NCI-H510A treated with DMSO at 0.1 percent for 48 hours (cell line): ENCODE results near the gene ZWILCH.
"Not testable (repeated sequence)": the region's sequence is repeated elsewhere in the genome, so short reads cannot be mapped to it uniquely, and the experiment has no call there.

Experiments used
- DNase-seq: peaks from one replicate; lab custom pipeline; 2025; lab: John Stamatoyannopoulos, UW

The ZWILCH gene

DNA sequence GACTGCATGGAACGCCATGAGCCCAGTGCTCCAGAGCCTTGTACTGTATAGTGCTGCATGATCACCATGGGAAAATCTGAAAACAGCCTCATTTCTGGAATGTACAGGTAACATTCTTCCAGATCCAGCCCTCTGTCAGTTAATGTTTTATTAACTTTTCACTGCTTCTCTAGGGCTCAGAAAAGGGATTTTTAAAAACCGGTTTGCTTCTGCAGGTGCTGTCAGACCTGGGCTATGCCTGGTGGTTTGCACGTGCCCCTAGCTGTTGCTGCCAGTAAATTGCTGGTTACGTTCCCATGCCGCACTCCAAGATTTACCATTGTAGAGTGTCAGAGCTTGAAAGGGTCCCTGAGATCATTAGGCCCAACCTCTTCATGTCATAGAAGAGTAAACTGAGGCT, 16.6 kb upstream of the ZWILCH start:
- DNase-seq, result no peak

DNA sequence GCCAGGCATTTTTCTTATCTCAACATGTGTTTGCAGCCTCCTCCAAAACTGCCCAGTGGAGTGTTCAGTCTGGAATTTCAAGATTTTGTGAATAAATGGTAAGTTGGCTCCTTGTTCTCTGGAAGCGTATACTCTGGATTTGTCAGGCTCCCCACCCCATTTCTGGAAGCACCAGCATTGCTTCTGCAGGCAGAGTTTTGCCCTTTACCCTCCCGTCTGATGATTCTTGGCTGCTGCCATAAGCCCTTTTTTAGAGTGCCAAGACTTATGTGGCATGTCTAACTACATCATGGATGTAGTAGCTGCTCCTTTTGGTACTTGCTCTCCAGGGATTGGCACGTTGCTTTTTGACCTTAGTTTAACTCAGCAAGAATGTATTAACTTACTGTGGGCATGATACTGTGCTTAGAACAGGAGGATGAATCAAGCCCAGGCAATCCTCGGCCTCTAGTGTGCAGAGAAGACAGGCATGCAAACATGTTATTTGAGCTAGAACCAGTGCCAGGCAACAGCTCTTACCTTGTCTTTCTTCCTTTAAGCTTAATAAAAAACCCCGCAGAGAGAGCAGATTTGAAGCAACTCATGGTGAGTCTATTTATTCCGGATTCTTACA, 15.8 kb upstream of the ZWILCH start:
- DNase-seq, result no peak

- no peak for DNase-seq
Measured at GRCh38 chr15:66491846-66492245, 13.3 kb upstream of the ZWILCH start.

GRCh38 chr15:66494262-66494661, 10.9 kb upstream of the ZWILCH start:
- no peak for DNase-seq

DNA sequence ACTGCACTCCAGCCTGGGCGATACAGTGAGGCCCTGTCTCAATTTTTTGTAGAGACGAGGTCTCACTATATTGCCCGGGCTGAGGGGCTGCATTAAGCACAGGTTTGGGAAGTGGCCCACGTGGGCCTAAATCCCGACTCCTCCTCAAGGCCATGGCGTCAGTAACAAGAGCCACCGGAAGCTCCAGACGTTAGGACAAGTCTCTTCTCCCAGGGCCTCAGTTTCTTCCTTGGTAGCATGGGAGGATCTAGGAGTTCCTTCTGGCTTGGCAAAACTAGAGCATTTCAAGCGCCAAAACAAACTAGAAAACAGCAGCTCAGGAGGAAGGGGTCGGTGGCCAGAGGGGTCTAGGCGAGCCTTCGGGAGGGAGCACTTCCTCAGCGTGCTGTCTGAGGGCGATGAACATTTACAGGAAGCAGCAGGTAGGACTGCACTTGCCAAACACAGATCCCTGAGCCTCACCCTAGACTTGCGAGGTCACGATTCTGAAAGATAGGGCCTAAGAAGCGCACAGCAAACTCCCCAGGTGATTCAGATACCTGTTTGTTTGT, 8.1 kb upstream of the ZWILCH start:
- peak; percentile 5 for DNase-seq

DNA sequence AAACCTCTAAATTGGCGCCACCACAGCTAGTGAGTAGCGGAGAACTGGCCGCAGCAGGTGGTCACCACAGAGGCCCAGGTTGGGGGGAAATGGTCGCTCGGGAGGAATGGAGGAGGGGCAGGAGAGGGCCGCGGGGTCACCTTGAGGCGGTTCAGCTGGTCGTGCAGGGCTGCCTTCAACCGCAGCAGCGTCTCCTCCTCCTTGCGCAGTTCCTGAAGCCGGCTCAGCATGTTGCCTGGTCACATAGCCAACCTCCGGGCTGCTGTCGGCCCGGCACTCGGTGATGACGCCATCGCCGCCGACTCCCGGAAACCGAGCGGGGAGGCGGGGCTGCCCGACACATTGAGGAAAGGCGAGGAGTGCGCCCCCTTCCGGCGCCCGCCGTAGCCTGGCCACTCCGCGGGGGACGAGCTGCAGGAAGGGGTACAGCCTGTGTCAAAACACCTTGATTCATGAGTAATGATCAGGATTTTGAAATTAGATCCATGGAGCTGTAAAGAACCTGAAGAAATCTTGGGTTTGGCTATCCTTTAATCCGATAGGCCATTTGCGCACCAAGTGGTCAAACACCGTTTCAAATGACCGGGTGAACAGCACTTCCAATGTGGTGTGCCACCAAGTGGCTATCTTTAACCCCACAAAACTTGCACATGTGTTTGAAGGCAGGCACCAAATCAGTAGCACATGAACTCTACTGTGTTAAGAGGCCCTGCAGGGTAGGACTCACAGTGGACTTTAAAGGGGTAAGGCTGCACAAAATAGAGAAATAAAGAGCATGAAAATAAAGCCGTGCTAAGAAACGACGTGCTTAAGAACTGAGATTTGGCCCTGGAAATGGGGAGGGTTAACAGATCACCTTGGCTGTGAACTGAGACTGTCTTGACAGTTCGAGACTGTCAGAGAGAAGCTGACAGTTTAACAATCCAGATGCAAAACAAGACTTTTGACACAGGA, 7.3 kb upstream of the ZWILCH start, which contains the start of gene SNAPC5:
TSS of gene SNAPC5 (minus strand) at position 261 of the 954 bp plus-strand sequence. CDS start at position 230, 31 bp downstream.
- DNase-seq, result peak; percentile 69

- DNase-seq, result no peak
Measured at GRCh38 chr15:66498501-66499386, 6.4 kb upstream of the ZWILCH start.

DNA sequence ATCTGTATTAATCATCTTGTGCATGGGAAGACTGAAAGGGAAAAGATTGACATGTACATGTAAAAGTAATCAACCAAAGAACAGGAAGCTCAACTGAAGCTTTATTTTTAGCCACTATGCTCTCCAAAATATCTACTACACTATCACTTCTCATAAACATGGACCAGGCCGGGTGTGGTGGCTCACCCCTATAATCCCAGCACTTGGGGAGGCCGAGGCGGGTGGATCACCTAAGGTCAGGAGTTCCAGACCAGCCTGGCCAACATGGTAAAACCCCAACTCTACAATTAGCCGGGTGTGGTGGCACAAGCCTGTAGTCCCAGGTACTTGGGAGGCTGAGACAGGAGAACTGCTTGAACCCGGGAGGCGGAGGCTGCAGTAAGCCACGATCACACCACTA, 4.8 kb upstream of the ZWILCH start:
- DNase-seq, result not testable (repeated sequence)

- DNase-seq, result no peak
Measured at GRCh38 chr15:66502491-66502890, 2.6 kb upstream of the ZWILCH start.

DNA sequence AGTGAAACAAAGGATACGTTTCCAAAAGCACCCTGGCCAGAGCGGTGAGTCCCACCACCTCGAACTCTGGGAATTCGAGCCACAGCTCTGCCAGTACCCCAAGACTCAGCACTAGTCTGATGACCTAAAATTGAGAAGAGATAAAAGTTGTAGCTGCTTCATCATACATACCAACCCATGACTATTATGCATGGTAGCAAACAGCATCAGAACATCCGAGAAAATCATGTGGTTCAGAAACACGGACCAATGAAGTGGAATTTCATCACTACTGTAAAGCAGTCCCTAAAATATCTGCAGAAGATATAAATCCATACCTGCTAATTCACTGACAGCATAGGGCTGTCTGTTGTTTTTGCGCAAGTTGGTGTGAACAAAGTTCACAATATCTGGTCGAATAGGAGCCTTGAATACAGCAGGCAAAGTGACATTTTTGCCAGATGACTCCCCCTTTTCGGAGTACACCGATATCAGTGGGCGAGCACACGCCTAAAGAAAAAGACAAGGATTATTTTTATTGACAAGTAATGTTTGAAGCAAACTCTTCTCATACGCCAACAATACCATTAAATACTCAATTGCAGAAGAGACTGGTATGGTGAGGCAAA, 2.0 kb upstream of the ZWILCH start:
- not testable (repeated sequence) for DNase-seq

DNA sequence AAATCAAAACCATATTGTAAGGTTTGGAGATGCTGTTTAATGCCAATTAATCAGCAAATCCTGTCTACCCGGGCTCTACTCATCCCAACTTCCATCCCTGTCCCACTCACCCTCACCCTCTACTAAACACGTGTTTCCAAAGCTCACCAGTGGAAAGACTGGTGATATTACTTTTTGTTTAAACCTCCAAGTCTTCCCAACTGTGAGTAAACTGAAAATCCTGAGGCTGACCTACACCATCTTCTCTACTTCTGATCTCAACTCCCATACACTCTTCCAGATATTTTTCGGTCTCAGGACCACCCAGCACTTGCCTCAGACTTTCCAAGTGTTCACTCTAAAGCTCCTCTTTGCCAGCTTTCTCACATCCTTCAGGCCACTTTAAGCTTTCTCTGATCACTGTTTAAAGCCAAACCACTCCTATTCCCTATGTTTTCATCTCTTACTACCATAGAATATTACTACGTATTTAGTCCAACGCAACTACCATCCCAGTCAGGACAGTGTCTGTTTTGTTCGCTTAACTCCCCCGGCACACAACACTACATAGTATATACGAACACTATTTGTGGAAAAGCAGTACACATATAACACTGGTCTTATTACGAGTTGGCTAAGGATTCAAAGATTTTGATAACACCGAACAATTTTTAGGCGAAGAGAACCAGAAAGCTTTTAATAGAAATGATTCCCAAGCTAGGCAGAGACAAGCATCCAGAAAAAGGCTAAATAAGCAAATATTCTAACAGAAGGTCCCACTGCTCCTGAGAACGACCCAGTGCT, 1.2 kb upstream of the ZWILCH start:
- DNase-seq, result no peak

DNA sequence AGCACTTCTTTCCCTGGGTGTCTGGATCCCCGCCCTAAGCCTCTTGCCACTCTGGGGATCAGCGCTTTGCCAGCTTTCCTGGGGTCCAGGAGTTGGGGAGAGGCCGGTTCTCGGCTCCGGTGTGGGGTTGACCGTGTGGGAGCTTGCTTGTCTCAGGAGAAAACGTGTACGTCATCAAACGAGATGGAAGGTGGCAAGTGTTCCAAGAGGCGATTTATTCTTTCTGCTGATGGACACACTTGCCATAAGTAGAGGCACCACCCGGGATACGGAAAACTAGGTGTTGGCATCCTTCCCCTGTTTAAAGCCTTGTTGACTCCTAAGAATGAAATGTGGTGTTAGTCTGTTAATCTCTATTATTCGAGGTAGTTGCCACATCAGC, 295 bp downstream of the ZWILCH start:
- peak; percentile 45 for DNase-seq

GRCh38 chr15:66505818-66506217, 692 bp downstream of the ZWILCH start:
- no peak for DNase-seq

DNA sequence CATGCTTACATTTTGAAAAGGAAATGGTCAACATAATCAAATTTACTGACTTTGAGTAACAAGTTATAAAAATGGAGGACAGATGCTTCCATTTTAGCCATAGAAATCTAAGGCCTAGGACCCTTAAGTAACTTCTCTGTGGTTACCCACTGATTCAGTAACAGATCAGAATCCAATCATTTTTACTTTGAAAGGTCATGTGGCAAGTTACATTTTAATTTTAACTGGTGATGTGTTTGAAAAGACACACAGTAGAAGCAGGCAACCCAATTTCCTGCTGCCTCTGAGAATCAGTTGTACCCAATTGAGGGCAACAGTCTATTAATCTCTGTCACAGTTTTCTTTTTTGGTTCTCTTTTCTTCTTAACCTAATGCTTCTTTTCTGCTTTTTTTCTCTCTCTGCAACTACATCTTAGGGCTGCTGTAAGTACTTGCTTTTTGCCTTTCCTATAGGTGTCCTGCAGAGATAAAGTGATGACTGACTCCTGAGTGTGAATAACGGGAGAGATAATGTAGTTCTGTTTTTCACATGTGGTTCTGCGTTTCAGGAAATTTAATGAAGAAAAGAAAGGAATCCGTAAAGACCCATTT, 3.3 kb downstream of the ZWILCH start:
- DNase-seq, result no peak

DNA sequence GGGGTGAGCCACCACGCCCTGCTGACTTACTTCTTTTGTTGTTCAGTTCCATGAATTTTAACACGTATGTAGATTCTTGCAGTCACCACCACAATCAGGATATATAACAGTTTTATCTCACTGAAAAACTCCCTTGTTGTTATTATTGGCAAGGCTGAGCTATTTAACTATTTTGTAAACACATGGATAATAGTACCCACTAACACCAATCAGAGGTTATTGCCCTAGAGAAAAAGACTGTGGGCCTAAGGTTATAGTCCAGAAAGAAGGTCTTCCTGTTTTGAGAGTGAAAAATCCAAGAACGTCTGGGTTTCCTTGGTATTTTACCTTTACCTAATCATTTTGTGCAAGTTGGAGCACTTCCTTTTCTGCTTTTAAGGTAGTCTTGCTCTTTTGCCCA, 9.5 kb downstream of the ZWILCH start:
- no peak for DNase-seq

- no peak for DNase-seq
Measured at GRCh38 chr15:66515901-66516322, 10.8 kb downstream of the ZWILCH start.

DNA sequence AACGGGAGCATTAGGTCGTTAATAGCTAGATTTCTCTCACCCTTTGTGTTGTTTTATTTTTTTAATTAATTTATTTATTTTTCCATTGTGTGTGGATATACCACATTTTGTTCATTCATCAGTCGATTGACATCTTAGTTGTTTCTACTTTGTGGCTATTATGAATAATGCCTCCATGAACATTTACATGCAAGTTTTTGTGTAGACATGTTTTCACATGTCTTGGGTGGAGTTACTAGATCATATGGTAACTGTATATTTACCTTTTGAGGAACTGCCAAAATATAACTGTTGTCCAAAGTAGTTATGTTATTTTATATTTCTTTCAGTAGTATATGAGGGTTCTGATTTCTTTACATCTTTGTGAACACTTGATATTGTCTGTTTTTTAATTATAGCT, 18.8 kb downstream of the ZWILCH start:
- no peak for DNase-seq

- DNase-seq, result no peak
Measured at GRCh38 chr15:66524838-66525237, 19.7 kb downstream of the ZWILCH start.

GRCh38 chr15:66535056-66535455, 29.9 kb downstream of the ZWILCH start:
- no peak for DNase-seq

GRCh38 chr15:66542896-66543295, 37.8 kb downstream of the ZWILCH start:
- DNase-seq, result no peak
